SK-N-SH treated with all-trans-retinoic acid at 6 μM for 48 hours (cell line): ENCODE measurements around the gene SALL1.

Source experiments
- ATAC-seq: fragments of 200-7000 bp; cut with Tn5 transposase; 3 replicates; pipeline ENCODE4 v1.9.1; 2020; ENCODE audit warnings: mild to moderate bottlenecking, moderate library complexity
- ARNTL ChIP-seq: fragments of 450-650 bp; formaldehyde crosslinking; IDR thresholded peaks from 2 replicates; pipeline ENCODE4 v1.5.0; 2020; ENCODE audit warnings: low read depth, mild to moderate bottlenecking, moderate library complexity, borderline replicate concordance
- BACH2 ChIP-seq: fragments of 250-450 bp; sonication (Bioruptor Pico); IDR thresholded peaks from 2 replicates; pipeline ENCODE4 v1.9.0; 2021; ENCODE audit warnings: mild to moderate bottlenecking, borderline replicate concordance
- CSDC2 ChIP-seq: fragments of 250-450 bp; sonication (Bioruptor Pico); IDR thresholded peaks from 2 replicates; pipeline ENCODE4 v1.5.0; 2020; ENCODE audit warnings: mild to moderate bottlenecking, moderate library complexity
- ESRRG ChIP-seq: fragments of 250-450 bp; sonication (Bioruptor Pico); IDR thresholded peaks from 2 replicates; pipeline ENCODE4 v1.6.1; 2021; ENCODE audit warnings: mild to moderate bottlenecking
- ISL1 ChIP-seq: fragments of 250-450 bp; sonication (Bioruptor Pico); IDR thresholded peaks from 2 replicates; pipeline ENCODE4 v2.1.2; 2022; ENCODE audit warnings: mild to moderate bottlenecking, moderate library complexity
- OSR1 ChIP-seq: fragments of 250-450 bp; sonication (Bioruptor Pico); IDR thresholded peaks from 2 replicates; pipeline ENCODE4 v1.8.0; 2022; ENCODE audit warnings: moderate library complexity, mild to moderate bottlenecking, inconsistent platforms
- PPARA ChIP-seq: fragments of 250-450 bp; sonication (Bioruptor Pico); IDR thresholded peaks from 2 replicates; pipeline ENCODE4 v1.5.0; 2020; ENCODE audit warnings: mild to moderate bottlenecking, borderline replicate concordance
- RARB ChIP-seq: fragments of 250-450 bp; sonication (Bioruptor Pico); IDR thresholded peaks from 2 replicates; pipeline ENCODE4 v1.8.0; 2021; ENCODE audit warnings: mild to moderate bottlenecking, moderate library complexity
- SNAI2 ChIP-seq: fragments of 250-450 bp; sonication (Bioruptor Pico); IDR thresholded peaks from 2 replicates; pipeline ENCODE4 v1.5.0; 2020; ENCODE audit warnings: mild to moderate bottlenecking, moderate library complexity
- TCF4 ChIP-seq: fragments of 250-450 bp; sonication (Bioruptor Pico); IDR thresholded peaks from 2 replicates; pipeline ENCODE4 v1.8.0; 2021; ENCODE audit warnings: mild to moderate bottlenecking, moderate library complexity, borderline replicate concordance
- TOX ChIP-seq: fragments of 250-450 bp; sonication (Bioruptor Pico); IDR thresholded peaks from 2 replicates; pipeline ENCODE4 v1.8.0; 2021; ENCODE audit warnings: mild to moderate bottlenecking, moderate library complexity, borderline replicate concordance
- ZC3H10 ChIP-seq: fragments of 250-450 bp; sonication (Bioruptor Pico); IDR thresholded peaks from 2 replicates; pipeline ENCODE4 v1.5.1; 2021; ENCODE audit warnings: mild to moderate bottlenecking, moderate library complexity
- ZFP3 ChIP-seq: fragments of 250-450 bp; sonication (Bioruptor Pico); IDR thresholded peaks from 2 replicates; pipeline ENCODE4 v1.5.0; 2020; ENCODE audit warnings: mild to moderate bottlenecking, moderate library complexity
- ZNF565 ChIP-seq: fragments of 450-650 bp; formaldehyde crosslinking; conservative IDR thresholded peaks from 2 replicates; pipeline ENCODE4 v1.5.0; 2020; ENCODE audit warnings: low read depth, mild to moderate bottlenecking, moderate library complexity
- ZNF70 ChIP-seq: fragments of 450-650 bp; formaldehyde crosslinking; IDR thresholded peaks from 2 replicates; pipeline ENCODE4 v1.5.0; 2020; ENCODE audit warnings: mild to moderate bottlenecking, moderate library complexity
- ZNF8 ChIP-seq: fragments of 450-650 bp; formaldehyde crosslinking; IDR thresholded peaks from 2 replicates; pipeline ENCODE4 v1.5.0; 2020; ENCODE audit warnings: mild to moderate bottlenecking, moderate library complexity
- TF ChIP-seq, protein P1 (sequence below): fragments of 250-450 bp; sonication (Bioruptor Pico); IDR thresholded peaks from 2 replicates; pipeline ENCODE4 v1.5.0; 2020; ENCODE audit warnings: mild to moderate bottlenecking, moderate library complexity
- TF ChIP-seq, protein P2 (sequence below): fragments of 250-450 bp; sonication (Bioruptor Pico); IDR thresholded peaks from 2 replicates; pipeline ENCODE4 v1.8.0; 2020; ENCODE audit warnings: mild to moderate bottlenecking, moderate library complexity, borderline replicate concordance
- TF ChIP-seq, protein P3 (sequence below): fragments of 250-450 bp; sonication (Bioruptor Pico); IDR thresholded peaks from 2 replicates; pipeline ENCODE4 v1.8.0; 2021; ENCODE audit warnings: low read depth, mild to moderate bottlenecking, moderate library complexity, borderline replicate concordance
- TF ChIP-seq, protein P4 (sequence below): fragments of 250-450 bp; sonication (Bioruptor Pico); IDR thresholded peaks from 2 replicates; pipeline ENCODE4 v1.5.1; 2020; ENCODE audit warnings: low read depth, mild to moderate bottlenecking, moderate library complexity

SALL1 gene

DNA sequence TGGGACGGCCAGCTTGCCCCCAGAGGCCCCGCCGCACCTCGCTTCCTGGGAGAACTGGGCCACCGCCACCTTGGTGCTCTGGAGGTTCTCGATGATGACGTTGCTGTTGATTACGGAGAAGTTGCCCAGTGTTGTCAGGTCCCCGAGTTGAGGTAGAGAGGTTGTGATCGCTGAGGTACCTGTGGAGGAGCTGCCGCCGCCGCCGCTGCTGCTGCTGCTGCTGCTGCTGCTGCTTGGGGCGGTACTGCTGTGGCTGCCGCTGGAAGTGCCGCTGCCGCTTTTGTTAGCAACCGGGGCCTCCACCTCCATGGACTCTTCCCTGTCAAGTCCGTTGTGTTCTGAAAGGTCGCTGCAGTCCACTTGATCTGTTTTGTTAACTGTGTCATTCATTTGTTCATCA, 9.5 kb downstream of the SALL1 start:
- TF ChIP-seq, protein P1, sequence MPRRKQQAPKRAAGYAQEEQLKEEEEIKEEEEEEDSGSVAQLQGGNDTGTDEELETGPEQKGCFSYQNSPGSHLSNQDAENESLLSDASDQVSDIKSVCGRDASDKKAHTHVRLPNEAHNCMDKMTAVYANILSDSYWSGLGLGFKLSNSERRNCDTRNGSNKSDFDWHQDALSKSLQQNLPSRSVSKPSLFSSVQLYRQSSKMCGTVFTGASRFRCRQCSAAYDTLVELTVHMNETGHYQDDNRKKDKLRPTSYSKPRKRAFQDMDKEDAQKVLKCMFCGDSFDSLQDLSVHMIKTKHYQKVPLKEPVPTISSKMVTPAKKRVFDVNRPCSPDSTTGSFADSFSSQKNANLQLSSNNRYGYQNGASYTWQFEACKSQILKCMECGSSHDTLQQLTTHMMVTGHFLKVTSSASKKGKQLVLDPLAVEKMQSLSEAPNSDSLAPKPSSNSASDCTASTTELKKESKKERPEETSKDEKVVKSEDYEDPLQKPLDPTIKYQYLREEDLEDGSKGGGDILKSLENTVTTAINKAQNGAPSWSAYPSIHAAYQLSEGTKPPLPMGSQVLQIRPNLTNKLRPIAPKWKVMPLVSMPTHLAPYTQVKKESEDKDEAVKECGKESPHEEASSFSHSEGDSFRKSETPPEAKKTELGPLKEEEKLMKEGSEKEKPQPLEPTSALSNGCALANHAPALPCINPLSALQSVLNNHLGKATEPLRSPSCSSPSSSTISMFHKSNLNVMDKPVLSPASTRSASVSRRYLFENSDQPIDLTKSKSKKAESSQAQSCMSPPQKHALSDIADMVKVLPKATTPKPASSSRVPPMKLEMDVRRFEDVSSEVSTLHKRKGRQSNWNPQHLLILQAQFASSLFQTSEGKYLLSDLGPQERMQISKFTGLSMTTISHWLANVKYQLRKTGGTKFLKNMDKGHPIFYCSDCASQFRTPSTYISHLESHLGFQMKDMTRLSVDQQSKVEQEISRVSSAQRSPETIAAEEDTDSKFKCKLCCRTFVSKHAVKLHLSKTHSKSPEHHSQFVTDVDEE = no peak
- TF ChIP-seq BACH2 (CRISPR knock-in tag) (no peak), ZNF8 (no peak), ZNF565 (CRISPR knock-in tag) (no peak), CSDC2 (CRISPR knock-in tag) (no peak), PPARA (CRISPR knock-in tag) (no peak), SNAI2 (CRISPR knock-in tag) (no peak), ZFP3 (CRISPR knock-in tag) (no peak), TOX (no peak), ARNTL (CRISPR knock-in tag) (no peak), TCF4 (CRISPR knock-in tag) (no peak), ISL1 (CRISPR knock-in tag) (no peak), RARB (CRISPR knock-in tag) (no peak), ZNF70 (no peak), OSR1 (CRISPR knock-in tag) (no peak), ESRRG (CRISPR knock-in tag) (no peak)
- TF ChIP-seq, protein P2, sequence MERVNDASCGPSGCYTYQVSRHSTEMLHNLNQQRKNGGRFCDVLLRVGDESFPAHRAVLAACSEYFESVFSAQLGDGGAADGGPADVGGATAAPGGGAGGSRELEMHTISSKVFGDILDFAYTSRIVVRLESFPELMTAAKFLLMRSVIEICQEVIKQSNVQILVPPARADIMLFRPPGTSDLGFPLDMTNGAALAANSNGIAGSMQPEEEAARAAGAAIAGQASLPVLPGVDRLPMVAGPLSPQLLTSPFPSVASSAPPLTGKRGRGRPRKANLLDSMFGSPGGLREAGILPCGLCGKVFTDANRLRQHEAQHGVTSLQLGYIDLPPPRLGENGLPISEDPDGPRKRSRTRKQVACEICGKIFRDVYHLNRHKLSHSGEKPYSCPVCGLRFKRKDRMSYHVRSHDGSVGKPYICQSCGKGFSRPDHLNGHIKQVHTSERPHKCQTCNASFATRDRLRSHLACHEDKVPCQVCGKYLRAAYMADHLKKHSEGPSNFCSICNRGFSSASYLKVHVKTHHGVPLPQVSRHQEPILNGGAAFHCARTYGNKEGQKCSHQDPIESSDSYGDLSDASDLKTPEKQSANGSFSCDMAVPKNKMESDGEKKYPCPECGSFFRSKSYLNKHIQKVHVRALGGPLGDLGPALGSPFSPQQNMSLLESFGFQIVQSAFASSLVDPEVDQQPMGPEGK (CRISPR knock-in tag) = no peak
- TF ChIP-seq, protein P3, sequence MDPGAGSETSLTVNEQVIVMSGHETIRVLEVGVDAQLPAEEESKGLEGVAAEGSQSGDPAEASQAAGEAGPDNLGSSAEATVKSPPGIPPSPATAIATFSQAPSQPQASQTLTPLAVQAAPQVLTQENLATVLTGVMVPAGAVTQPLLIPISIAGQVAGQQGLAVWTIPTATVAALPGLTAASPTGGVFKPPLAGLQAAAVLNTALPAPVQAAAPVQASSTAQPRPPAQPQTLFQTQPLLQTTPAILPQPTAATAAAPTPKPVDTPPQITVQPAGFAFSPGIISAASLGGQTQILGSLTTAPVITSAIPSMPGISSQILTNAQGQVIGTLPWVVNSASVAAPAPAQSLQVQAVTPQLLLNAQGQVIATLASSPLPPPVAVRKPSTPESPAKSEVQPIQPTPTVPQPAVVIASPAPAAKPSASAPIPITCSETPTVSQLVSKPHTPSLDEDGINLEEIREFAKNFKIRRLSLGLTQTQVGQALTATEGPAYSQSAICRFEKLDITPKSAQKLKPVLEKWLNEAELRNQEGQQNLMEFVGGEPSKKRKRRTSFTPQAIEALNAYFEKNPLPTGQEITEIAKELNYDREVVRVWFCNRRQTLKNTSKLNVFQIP (CRISPR knock-in tag) = no peak
- TF ChIP-seq, protein P4, sequence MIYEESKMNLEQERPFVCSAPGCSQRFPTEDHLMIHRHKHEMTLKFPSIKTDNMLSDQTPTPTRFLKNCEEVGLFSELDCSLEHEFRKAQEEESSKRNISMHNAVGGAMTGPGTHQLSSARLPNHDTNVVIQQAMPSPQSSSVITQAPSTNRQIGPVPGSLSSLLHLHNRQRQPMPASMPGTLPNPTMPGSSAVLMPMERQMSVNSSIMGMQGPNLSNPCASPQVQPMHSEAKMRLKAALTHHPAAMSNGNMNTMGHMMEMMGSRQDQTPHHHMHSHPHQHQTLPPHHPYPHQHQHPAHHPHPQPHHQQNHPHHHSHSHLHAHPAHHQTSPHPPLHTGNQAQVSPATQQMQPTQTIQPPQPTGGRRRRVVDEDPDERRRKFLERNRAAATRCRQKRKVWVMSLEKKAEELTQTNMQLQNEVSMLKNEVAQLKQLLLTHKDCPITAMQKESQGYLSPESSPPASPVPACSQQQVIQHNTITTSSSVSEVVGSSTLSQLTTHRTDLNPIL (CRISPR knock-in tag) = no peak
- TF ChIP-seq, all 23 proteins: peak for 0

DNA sequence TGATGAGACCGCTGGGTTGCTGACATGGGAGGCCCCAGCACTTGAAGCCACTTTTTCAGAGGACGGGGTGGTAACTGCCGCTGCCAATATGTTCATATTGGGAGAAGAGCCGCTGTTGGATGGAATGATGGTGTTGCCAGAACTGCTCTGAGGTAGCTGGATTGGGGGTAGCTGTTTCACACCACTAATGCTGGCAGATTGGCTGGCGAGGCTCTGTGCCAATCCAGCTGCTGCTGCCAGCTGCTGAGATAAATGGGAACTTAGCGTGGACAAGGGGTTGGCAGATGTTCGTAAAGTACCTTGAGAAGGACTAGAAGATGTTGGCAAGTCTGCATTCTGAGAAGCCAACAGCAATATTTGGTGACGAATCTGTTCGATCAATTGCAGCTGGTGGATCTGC, 10.0 kb downstream of the SALL1 start:
- ATAC-seq = no peak
- no peak for TF ChIP-seq OSR1 (CRISPR knock-in tag)
- TF ChIP-seq, protein P3 (CRISPR knock-in tag) = no peak
- no peak for TF ChIP-seq TOX
- TF ChIP-seq RARB (CRISPR knock-in tag) = no peak

More for the DNA sequence above, 9.5 kb downstream of the SALL1 start:
- no peak for ATAC-seq

DNA sequence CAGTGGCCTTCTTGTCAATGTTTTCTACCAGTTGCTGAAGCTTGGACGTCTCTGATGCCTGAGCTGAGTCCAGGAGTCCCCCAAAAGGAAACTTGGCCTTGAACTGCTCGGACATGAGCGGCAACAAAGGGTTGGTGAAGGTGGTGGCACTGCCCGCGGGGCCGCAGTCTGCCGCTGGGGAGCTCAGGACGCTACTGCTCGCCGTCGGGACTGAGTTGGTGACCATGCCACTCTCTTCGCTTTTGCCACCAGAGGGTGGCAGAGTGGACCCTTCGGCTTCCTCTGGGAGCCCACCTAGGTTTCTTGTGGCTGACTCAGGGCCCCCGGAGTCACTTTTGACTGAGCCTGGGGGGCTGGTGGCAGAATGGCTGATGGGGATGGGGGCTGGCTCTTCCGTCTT, 11.0 kb downstream of the SALL1 start:
- no peak for ATAC-seq
- no peak for TF ChIP-seq TOX
- TF ChIP-seq, protein P2 (CRISPR knock-in tag) = no peak
- no peak for TF ChIP-seq ESRRG (CRISPR knock-in tag)
- no peak for TF ChIP-seq ZNF70
- TF ChIP-seq RARB (CRISPR knock-in tag) = no peak
- no peak for TF ChIP-seq SNAI2 (CRISPR knock-in tag)
- TF ChIP-seq ZC3H10 = no peak
- no peak for TF ChIP-seq PPARA (CRISPR knock-in tag)
- TF ChIP-seq, protein P4 (CRISPR knock-in tag) = no peak
- TF ChIP-seq, protein P1 = no peak
